ENCODE results near the gene UCP3. TPM values are rescaled to one million over a fixed set of nuclear protein-coding genes. Genes with fewer than 3 reads are reported as not detected.

The UCP3 gene
- total and polyA plus RNA-seq, 2 of the 8 experiments (the other 6 are each of a cell fraction or from before 2014, with no cell fraction given), result 0.85 to 1.3 TPM

- H3K14ac ChIP-seq (ENCODE audit: insufficient read length), result no peak overlapping the region
- H3K36me3 ChIP-seq (ENCODE audit: control insufficient read depth in 2 of 4, insufficient read depth in 4 of 4, low read length in 3 of 4), result peaks cover 2 to 20% (median 9%) of the 10 kb centered on the region in 4 experiments; a peak in 7 of 8 replicates
- H3K27me3 ChIP-seq (replicated peaks in 1 of 4; ENCODE audit: control insufficient read depth in 3 of 4, extremely low read depth in 1 of 4, insufficient read depth in 3 of 4, low read length in 3 of 4), result no peaks in the 10 kb centered on the region
- TF ChIP-seq CBX5 (IDR thresholded peaks at IDR 0.05; ENCODE audit: low read depth, low read length) (no peak), KDM1A (IDR thresholded peaks at IDR 0.05; ENCODE audit: borderline replicate concordance, low read length) (no peak), TBP (IDR thresholded peaks at IDR 0.05; ENCODE audit: low read depth, low read length) (no peak), SIN3A (conservative IDR thresholded peaks at IDR 0.05 in 1 of 2, IDR thresholded peaks at IDR 0.05 in 1 of 2; ENCODE audit: low read depth in 1 of 2, low read length in 2 of 2) (no peak)
- no peak overlapping the region for H4K5ac ChIP-seq (ENCODE audit: insufficient read length, low read depth, low read length)
- FAIRE-seq (no peak), DNase-seq (ENCODE audit: low read depth in 1 of 2, low spot score in 2 of 2) (no peak)
- H3K23ac ChIP-seq (ENCODE audit: insufficient read length), result no peak overlapping the region
- no peaks in the 10 kb centered on the region for H3K79me2 ChIP-seq (ENCODE audit: control insufficient read depth in 1 of 2, insufficient read depth in 2 of 2, low read length in 2 of 2)
- H3K27ac ChIP-seq (ENCODE audit: low read depth, low read length), result no peak overlapping the region
- H2BK120ac ChIP-seq (replicated peaks; ENCODE audit: low read depth, low read length), result no peak overlapping the region
- H3K79me1 ChIP-seq (ENCODE audit: low read depth, low read length), result no peaks in the 10 kb centered on the region
- no peak overlapping the region for H2BK20ac ChIP-seq (ENCODE audit: low read length)
- H4K20me1 ChIP-seq (replicated peaks in 1 of 2; ENCODE audit: control insufficient read depth in 1 of 2, insufficient read depth in 2 of 2, low read length in 2 of 2), result peaks cover 0 to 2% of the 10 kb centered on the region in 2 experiments
- CTCF ChIA-PET (ENCODE audit: partially characterized antibody), result interaction anchor here (1.0 to 1.6 kb wide), 2 partner anchors 38 to 80 kb away, joined by 3 to 6 read pairs; no protein-coding TSS in a partner anchor
- H3K18ac ChIP-seq (ENCODE audit: extremely low read depth, low read length), result no peak overlapping the region
- 100% methylated on average over 1 of the region's 1 CpG; no CpG with 5 or more reads in 1 of the 2 experiments for WGBS, 2 experiments (ENCODE audit: extremely low coverage in 1 of 2, insufficient coverage in 1 of 2, insufficient read length in 1 of 2, insufficient replicate concordance in 2 of 2, low coverage in 1 of 2, low lambda C conversion rate in 2 of 2, missing lambda C conversion rate in 1 of 2)
- no peak overlapping the region for H3K56ac ChIP-seq (replicated peaks; ENCODE audit: insufficient read length, low read depth, low read length)
- no peak overlapping the region for H2BK5ac ChIP-seq (ENCODE audit: low read depth, low read length)
- H4K91ac ChIP-seq (replicated peaks; ENCODE audit: insufficient read length, low read length), result no peak overlapping the region
- no peak overlapping the region for H2BK15ac ChIP-seq (ENCODE audit: low read length)
- no peak overlapping the region for H3K4ac ChIP-seq (replicated peaks; ENCODE audit: insufficient read length, low read depth, low read length)
- H3K4me3 ChIP-seq (ENCODE audit: extremely low read depth in 1 of 4, insufficient read depth in 2 of 4, low read depth in 3 of 4, low read length in 4 of 4), result no peak overlapping the region
- POLR2A ChIA-PET (ENCODE audit: partially characterized antibody), result interaction anchor here (0.5 kb wide), 1 partner anchor 89 kb away, joined by 3 read pairs; no protein-coding TSS in a partner anchor
- no peak overlapping the region for H3K4me2 ChIP-seq (ENCODE audit: insufficient read depth in 1 of 2, low read depth in 2 of 2, low read length in 2 of 2)
- no peak overlapping the region for H2AFZ ChIP-seq (ENCODE audit: low read length)
- H3K4me1 ChIP-seq (replicated peaks in 1 of 4; ENCODE audit: control insufficient read depth in 3 of 4, insufficient read depth in 4 of 4, low read length in 3 of 4), result no peaks in the 10 kb centered on the region
- H3K23me2 ChIP-seq (ENCODE audit: low read depth, low read length), result no peaks in the 10 kb centered on the region
- no peak overlapping the region for H4K8ac ChIP-seq (ENCODE audit: extremely low read depth, insufficient read depth, low read length)
- H2BK12ac ChIP-seq (ENCODE audit: low read depth, low read length), result no peak overlapping the region
- H3K9ac ChIP-seq (replicated peaks in 1 of 4; ENCODE audit: extremely low read depth in 1 of 4, low read depth in 3 of 4, low read length in 3 of 4), result no peak overlapping the region
- no peak overlapping the region for H2AK5ac ChIP-seq (ENCODE audit: low read depth, low read length)
- H3K9me3 ChIP-seq (ENCODE audit: insufficient read depth in 2 of 2, low read depth in 1 of 2, low read length in 1 of 2), result no peaks in the 10 kb centered on the region
Observed at GRCh38 chr11:74043450-74043849, 34.6 kb upstream of the UCP3 start.

Measured in H1 (cell line).